PFSK-1 (cell line): ENCODE measurements around the gene ACBD5.

Experiments
- FOXP2 ChIP-seq: optimal IDR thresholded peaks from 2 replicates; pipeline ENCODE3; 2011; ENCODE audit warnings: borderline replicate concordance, control low read depth, inconsistent platforms; ENCODE audit not compliant: insufficient read depth; ENCODE audit errors: extremely low read length, extremely low read depth
- POLR2AphosphoS5 ChIP-seq: IDR thresholded peaks from 2 replicates; pipeline ENCODE4 v1.6.1; 2012; ENCODE audit warnings: low read depth, mild to moderate bottlenecking, control low read depth, low read length, moderate library complexity
- REST ChIP-seq, 2 experiments: IDR thresholded peaks; 2 replicates each; pipeline versions ENCODE4 v1.6.1 to v1.8.0; 2011 to 2012; ENCODE audit warnings: low read depth in 2 of 2, low read length in 2 of 2, control low read depth in 1 of 2, inconsistent platforms in 1 of 2, mild to moderate bottlenecking in 1 of 2, moderate library complexity in 1 of 2; ENCODE audit not compliant: insufficient read depth in 1 of 2
- SIN3A ChIP-seq: IDR thresholded peaks from 2 replicates; pipeline ENCODE4 v1.6.1; 2012; ENCODE audit warnings: mild to moderate bottlenecking, low read length, moderate library complexity, borderline replicate concordance; ENCODE audit not compliant: insufficient read depth
- TAF1 ChIP-seq: IDR thresholded peaks from 2 replicates; pipeline ENCODE4 v1.6.1; 2012; ENCODE audit warnings: low read length, control low read depth, borderline replicate concordance; ENCODE audit not compliant: insufficient read depth

The ACBD5 gene

GRCh38 chr10:27153329-27153728 is 87.3 kb downstream of the ACBD5 start:
- no peak for TF ChIP-seq REST (IDR thresholded peaks at IDR 0.05; ENCODE audit: insufficient read depth in 1 of 2, low read depth in 2 of 2, low read length in 2 of 2)
- TF ChIP-seq POLR2AphosphoS5, result no peak

GRCh38 chr10:27152687-27153086 is 87.9 kb downstream of the ACBD5 start:
- no peak for TF ChIP-seq POLR2AphosphoS5
- TF ChIP-seq TAF1, result no peak
- no peak for TF ChIP-seq FOXP2
- TF ChIP-seq SIN3A, result no peak
- TF ChIP-seq REST (IDR thresholded peaks at IDR 0.05; ENCODE audit: insufficient read depth in 1 of 2, low read depth in 2 of 2, low read length in 2 of 2), result no peak

DNA sequence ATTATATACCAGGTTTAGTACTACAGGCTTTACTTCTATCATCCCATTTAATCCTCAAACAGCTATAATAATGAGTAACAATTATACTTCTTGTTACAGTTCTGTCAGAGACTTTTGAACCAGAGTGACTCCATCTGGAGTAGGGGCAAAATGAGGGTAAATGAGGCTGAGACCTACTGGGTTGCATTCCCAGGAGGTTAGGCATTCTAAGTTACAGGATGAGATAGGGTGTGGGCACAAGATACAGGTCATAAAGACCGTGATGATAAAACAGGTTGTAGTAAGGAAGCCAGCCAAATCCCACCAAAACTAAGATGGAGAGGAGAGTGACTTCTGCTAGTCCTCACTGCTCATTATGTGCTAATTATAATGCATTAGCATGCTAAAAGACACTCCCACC is 90.3 kb downstream of the ACBD5 start:
- TF ChIP-seq REST (IDR thresholded peaks at IDR 0.05; ENCODE audit: insufficient read depth in 1 of 2, low read depth in 2 of 2, low read length in 2 of 2) (no peak), TAF1 (no peak), SIN3A (no peak), POLR2AphosphoS5 (no peak), FOXP2 (no peak)

GRCh38 chr10:27147701-27148100 is 92.9 kb downstream of the ACBD5 start:
- TF ChIP-seq REST (IDR thresholded peaks at IDR 0.05; ENCODE audit: insufficient read depth in 1 of 2, low read depth in 2 of 2, low read length in 2 of 2) (no peak), POLR2AphosphoS5 (no peak), TAF1 (no peak), FOXP2 (no peak), SIN3A (no peak)

- TF ChIP-seq POLR2AphosphoS5 (no peak), REST (IDR thresholded peaks at IDR 0.05; ENCODE audit: insufficient read depth in 1 of 2, low read depth in 2 of 2, low read length in 2 of 2) (no peak), FOXP2 (no peak), SIN3A (no peak), TAF1 (no peak)
These were observed 94.7 kb downstream of the ACBD5 start for GRCh38 chr10:27145937-27146336.
